ENCODE results near the gene HDAC4.

HDAC4 gene

DNA sequence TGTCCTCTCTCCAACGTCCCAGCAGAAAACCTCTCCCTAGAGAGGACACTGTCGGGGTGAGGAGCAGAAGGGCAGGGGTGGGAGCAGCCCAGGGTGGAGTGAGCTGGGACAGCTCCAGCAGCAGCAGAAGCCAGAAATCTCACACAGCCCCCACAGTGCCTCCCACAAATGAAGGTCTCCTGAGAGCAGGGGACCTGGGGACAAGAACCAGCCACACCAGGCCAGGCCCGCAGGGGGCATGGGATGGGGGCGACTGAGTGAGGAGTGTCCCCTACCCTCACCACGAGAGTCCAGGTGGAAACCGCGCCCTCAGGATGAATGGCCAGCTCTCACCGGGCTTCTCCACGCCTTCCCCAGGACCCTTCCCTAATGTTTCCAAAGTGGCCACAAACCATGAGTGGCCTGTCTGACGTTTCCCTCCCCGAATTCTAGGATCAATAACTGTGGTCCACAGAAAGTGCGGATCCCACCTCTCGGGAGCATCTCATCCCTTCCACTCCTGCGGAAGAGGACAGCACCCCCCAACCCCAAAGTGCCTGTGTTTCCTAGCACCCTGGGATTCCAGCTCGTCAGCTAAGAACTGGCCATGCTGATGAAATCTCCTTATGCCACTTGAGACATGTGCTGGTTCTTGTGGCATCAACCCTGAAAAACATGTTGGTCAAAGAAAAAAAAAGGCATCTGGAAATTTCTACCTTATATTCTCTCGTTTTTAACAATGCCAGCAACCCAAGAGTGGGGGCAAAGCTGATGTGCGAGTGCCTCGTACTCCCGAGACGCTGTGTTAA is 121.1 kb downstream of the HDAC4 start:
- no peak for DNase-seq (ENCODE audit: low spot score)

DNA sequence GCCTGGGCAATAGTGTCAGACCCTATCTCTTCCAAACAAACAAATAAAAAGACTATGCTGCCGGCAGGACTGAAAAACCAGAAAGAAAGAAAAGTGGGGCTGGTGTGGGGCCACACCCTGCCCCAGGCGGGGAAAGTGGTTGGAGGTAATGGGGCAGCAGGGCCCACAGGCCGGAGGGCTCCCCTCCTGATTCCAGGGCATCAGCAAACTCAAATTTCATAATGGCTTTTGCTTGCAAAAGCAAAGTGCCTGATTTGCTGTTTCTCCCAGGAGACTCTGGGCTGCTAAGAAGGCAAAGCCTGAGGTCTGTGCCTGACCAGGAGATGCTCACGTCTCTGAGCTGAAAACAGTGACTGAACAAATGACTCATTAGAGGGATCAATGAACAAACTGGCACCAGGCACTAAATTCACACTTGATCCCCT is 121.9 kb downstream of the HDAC4 start:
- peak; percentile 42 for DNase-seq (ENCODE audit: low spot score)

GRCh38 chr2:239278361-239278760 is 122.5 kb downstream of the HDAC4 start:
- no peak for DNase-seq (ENCODE audit: low spot score)

DNA sequence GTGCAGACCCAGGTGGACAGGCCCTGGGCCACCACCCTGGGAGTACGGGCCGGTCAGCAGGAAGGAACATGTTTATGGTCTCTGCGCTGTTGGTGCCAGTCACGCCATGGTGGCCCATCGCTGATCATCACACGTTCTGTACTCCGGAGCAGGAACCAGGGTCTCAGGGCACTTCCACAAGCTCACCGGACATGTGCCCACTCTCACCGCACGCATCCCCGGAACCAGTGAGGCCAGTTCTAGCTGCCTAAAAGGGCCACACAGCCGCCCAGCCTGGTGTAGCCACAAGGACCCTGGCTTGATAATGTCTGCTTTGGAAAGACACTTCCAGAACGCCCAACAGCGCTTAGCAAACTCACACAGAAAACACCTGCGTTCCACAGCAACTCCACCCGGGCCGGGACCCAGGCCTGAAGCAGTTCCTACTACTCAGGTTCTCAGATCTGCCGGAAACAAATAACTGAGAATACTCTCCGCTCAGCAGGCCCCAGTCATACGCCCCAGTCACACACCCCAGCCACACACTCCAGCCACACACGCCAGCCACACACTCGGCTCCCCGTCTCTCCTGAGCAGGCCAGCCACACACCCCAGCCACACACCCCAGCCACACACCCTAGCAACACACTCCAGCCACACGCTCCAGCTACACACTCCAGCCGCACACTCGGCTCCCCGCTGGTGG is 123.3 kb downstream of the HDAC4 start:
- no peak for DNase-seq (ENCODE audit: low spot score)

GRCh38 chr2:239276851-239277250 is 124.0 kb downstream of the HDAC4 start:
- DNase-seq (ENCODE audit: low spot score) = no peak

DNA sequence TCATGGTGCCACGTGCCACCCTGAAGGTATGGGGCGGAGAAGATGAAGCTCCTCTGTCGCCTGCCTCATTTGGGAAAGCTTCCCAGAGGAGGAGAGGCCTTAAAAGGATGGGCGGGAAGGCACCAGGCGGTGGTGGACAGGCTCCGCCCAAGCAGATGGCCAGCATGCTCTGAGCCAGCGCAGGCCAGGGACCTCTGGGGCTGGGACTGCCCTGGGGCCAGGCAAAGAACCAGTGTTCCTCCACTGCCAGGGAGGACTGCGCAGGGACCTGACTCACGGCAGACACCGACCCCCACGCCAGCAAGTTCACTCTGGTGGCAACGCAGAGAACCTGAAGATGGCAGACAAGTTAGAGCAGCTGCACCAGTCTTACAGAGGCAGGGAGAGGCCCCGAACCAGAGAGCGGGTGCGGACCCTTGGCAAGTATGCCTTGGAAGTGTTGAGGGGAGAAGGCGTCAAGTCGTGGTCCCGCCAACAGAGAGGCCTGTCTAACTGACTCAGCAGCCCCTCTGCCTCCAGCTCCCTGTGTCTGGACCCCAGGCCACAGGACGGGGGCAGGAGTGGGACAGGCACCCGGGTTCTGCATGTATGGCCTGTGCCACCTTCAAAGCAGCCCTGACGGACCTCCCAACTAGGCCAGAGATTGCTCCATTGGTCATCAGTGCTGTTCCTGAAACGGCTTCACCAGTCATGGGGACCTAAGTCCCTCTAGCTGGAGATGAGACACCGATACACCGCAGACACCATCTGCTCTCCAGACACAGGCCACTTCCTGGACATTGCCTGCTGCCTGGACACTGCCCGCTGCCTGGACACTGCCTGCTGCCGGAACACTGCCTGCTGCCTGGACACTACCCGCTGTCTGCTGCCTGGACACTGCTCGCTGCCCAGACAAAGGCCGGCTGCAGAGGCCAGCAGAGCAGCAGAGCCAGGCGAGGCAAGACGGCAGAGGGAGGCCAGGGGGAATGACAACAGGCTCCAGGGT is 124.7 kb downstream of the HDAC4 start:
- DNase-seq (ENCODE audit: low spot score) = no peak

DNA sequence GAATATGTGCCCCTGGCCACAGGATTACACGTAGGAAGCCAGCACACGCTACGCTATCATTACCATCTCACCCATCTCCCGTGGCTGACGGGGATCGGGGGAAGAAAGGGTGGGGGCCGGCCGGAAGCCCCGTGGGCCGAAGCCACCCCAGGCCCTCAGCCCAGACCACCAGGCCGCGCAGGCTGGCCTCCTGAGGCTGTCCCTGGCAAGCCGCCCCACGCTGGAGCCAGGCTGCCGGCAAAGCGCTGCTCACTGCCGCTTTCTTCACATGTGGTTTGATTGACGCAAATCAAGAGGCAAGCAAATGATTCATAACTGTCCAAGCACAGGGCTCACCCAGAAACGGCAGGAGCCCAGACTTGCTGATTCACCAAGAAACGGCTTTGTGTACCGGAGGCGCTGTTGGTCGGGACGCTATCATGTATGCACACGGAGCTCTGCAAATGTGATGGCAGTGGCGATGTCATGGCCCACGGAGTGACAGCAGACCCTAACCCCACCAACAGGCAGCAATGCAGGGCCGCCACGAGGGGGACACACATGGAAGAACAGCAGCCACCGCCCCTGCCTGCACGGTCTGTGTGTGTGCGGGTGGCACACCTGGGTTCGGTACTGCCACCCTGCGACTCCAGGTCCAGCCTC is 125.7 kb downstream of the HDAC4 start:
- DNase-seq (ENCODE audit: low spot score) = peak; percentile 81

- DNase-seq (ENCODE audit: low spot score) = no peak
Measured at GRCh38 chr2:239274391-239275043, 126.3 kb downstream of the HDAC4 start.

DNA sequence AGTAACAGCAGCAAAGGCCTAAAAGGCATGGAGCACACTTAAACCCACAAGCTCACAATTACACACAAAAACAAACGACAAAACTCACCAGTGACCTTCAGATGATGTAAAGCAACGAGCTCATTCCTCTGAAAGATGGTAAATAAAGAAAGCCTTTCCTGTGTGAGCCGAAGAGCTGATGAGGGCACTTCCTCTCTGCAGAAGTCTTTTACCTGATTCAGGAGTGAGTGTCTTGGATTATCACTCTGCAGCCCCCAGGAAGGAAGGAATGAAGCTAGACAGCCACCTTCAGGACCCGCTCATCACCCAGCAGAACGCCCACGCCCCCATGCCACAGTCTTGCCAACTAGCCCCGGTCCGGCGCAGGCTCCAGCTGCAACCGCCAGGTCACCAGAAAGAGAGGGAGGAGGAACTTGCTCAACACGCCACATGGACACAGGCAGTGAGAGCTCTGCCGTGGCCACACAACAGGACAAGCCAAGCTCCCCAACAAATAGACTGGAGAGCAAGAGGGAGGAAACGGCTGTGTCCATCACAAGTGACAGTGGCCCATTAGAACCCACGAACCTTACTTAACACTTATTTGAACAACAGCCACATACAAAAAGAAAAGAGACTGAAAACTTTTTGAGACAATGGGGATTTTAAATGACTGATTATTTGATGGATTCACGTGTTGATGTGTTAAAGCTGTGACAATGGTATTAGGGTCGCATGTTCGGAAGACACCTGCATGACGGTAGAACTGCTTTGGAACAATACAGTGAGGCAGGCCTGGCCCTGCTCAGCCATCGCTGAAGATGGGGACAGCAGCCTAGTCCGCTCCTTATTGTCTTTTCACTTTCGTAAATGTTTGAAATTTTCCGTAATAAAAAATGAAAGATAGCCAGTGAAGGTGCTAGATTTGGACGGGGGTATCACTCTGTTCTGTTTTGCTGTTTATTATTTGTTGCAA is 127.3 kb downstream of the HDAC4 start:
- DNase-seq (ENCODE audit: low spot score) = no peak

DNA sequence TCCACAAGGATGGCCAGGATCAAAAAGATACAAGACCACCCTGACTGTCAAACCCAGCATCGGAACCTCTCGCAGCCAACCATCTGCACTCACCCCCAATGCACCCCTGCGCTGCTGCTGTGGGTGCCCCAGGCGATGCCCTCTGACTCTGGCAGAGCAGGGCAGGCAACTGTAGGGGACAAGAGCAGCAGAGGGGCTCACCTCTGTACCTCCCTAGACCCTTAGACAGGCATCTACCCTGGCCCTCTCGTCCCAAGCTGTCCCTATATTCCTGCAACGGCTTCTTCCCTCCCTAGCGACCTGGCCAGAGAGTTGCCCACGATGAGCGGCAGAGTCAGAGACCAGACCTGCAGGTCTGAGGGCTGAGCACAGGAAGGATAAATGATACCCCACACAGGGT is 128.2 kb downstream of the HDAC4 start:
- DNase-seq (ENCODE audit: low spot score) = no peak

- DNase-seq (ENCODE audit: low spot score) = no peak
Measured at GRCh38 chr2:239271882-239272281, 128.9 kb downstream of the HDAC4 start.

DNA sequence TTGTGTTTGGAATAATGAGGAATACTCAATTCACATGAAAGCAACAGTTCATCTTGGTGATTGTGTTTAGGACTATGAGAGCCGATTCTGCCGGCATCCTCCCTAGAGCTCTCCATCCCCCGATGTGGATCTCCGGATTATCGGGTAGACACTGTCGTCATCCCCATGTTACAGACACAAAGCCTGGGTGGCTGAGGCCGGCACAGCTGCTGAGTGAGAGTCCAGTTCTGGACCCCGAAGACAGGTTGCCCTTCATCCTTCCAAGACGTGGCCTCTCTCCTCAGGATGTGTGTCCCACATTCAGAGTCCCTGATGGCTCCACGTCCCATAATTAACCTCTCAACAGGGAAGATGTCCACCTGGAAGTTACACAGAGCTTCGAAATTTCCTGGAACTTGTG is 129.3 kb downstream of the HDAC4 start:
- no peak for DNase-seq (ENCODE audit: low spot score)

DNA sequence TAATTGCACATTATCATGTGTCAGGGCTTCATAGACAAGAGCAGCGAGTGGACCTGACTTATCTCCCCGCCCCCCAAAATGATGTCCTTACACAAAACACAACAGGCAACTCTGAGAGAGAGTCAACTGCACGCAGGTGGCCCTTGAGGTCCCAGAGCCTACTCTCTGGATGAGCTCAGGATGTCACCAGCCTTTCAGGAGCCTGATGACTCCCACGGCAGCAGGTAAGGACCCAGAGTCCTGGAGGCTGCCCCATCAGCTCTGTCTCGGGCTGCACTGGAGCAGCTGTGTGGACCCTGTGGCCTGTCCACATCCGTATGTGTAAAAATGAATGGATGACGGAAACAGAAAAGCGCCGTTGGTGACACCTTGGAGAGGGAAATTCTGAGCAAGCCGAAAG is 130.9 kb downstream of the HDAC4 start:
- no peak for DNase-seq (ENCODE audit: low spot score)

- DNase-seq (ENCODE audit: low spot score) = no peak
Measured at GRCh38 chr2:239269173-239269885, 131.5 kb downstream of the HDAC4 start.

DNA sequence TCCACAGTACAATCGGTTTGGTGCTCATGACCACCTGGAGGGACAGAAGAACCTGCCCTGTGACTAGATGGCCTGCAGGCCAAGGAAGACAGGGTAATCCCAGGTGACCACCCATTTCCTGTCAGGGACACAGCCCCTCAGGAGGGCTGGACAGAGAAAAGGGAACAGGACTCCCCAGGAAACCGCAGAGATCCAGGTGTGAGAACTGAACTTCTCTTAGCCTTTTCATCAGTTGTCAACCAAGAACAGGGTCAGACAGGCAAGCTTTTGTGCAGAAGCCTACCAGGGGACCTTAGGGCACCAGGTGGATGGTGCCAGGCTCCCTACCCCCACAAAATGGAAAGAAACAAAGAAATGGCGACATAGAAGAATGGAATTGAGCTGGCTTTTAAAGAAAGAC is 132.3 kb downstream of the HDAC4 start:
- DNase-seq (ENCODE audit: low spot score) = no peak

GRCh38 chr2:239268082-239268481 is 132.7 kb downstream of the HDAC4 start:
- no peak for DNase-seq (ENCODE audit: low spot score)

GRCh38 chr2:239267288-239267951 is 133.4 kb downstream of the HDAC4 start:
- DNase-seq (ENCODE audit: low spot score) = peak; percentile 45

GRCh38 chr2:239266779-239267287 is 134.0 kb downstream of the HDAC4 start:
- no peak for DNase-seq (ENCODE audit: low spot score)

GRCh38 chr2:239266434-239266766 is 134.4 kb downstream of the HDAC4 start:
- DNase-seq (ENCODE audit: low spot score) = no peak
